ENCODE results near the gene SCN9A. TPM values are rescaled to one million over a fixed set of nuclear protein-coding genes. Genes with fewer than 3 reads are reported as not detected.

SCN9A gene
- total and polyA plus RNA-seq, 5 donors from 2014 or later = 0.57 TPM; not detected in 4

DNA sequence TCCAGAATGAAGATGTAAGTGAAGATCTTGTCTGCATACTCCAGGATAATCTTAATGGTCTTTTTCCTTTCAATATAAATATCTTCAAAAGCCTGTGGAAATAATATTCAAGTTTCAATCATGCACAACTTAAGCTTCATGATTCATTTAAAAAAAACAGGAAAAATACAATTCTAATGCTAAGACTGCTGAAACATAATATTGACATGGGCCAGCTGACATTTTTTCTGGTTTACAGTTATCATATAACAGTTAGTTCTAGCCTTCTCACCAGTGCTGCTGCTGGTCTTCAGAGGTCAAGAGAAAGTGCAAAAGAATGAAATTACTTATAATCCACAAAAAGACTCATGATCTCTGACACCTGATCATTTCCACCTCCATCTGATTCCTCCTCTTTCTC, 137.6 kb downstream of the SCN9A start:
- Histone ChIP-seq H3K27ac (ENCODE audit: insufficient read depth, low read length, poor library complexity, severe bottlenecking) (no peak overlapping the region), H3K9me3 (ENCODE audit: control insufficient read depth in 2 of 2, low read length in 2 of 2) (no peaks in the 10 kb centered on the region), H3K27me3 (ENCODE audit: control insufficient read depth, insufficient read depth, low read length) (no peaks in the 10 kb centered on the region), H3K36me3 (ENCODE audit: control insufficient read depth, insufficient read depth, low read length) (no peaks in the 10 kb centered on the region), H3K4me3 (ENCODE audit: low read depth, low read length) (no peak overlapping the region), H3K4me1 (ENCODE audit: control insufficient read depth, insufficient read depth, low read length, poor library complexity, severe bottlenecking) (no peaks in the 10 kb centered on the region)
- ATAC-seq (ENCODE audit: low read depth in 2 of 2) = no peak
- H3K4me1 Mint-ChIP-seq = no peaks in the 10 kb centered on the region
- no peaks in the 10 kb centered on the region for H3K36me3 Mint-ChIP-seq
- no peaks in the 10 kb centered on the region for H3K27me3 Mint-ChIP-seq
- no peak overlapping the region for H3K4me3 Mint-ChIP-seq
- DNase-seq = no peak
- peaks cover 0 to 2% (median 0%) of the 10 kb centered on the region in 7 donors for H3K9me3 Mint-ChIP-seq
- H3K27ac Mint-ChIP-seq = no peak overlapping the region

DNA sequence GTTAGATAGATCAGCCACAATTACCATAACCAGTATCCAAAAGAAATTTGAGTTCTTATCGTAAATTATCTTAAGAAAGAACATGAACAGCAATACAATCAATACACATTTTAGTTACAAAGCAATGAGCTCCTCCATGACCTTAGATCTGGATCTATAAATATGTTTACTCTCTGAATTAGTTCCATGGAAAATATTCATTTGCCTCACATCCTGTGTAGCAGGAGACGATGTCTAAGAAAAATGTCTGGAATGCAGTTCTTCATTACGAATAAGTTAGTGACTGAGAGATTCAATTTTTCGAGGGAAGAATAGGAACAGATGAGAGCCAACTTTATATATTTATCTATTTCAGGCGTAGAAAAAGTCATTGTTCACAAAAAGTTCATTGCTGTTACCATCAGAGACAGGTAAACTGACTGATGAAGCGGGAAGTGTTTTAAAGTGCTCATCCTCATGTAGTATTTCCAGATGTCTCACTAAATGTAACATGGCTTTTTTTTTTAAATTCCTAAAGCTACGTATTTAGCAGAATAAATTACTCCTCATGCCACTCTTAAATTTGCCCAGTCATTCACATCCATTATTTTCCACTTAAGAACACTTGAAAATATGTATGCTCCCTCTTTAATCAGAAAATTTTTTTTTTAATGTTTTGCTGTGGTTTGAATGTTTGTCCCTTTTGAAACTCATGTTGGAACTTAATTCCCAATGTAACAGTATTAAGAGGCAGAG, 141.5 kb downstream of the SCN9A start:
- no peaks in the 10 kb centered on the region for H3K36me3 Mint-ChIP-seq
- no peak overlapping the region for H3K4me3 Mint-ChIP-seq
- Histone ChIP-seq H3K27ac (ENCODE audit: insufficient read depth, low read length, poor library complexity, severe bottlenecking) (no peak overlapping the region), H3K4me1 (ENCODE audit: control insufficient read depth, insufficient read depth, low read length, poor library complexity, severe bottlenecking) (no peaks in the 10 kb centered on the region), H3K27me3 (ENCODE audit: control insufficient read depth, insufficient read depth, low read length) (no peaks in the 10 kb centered on the region), H3K9me3 (ENCODE audit: control insufficient read depth in 2 of 2, low read length in 2 of 2) (no peaks in the 10 kb centered on the region), H3K36me3 (ENCODE audit: control insufficient read depth, insufficient read depth, low read length) (no peaks in the 10 kb centered on the region), H3K4me3 (ENCODE audit: low read depth, low read length) (no peak overlapping the region)
- H3K9me3 Mint-ChIP-seq = peaks cover 0 to 2% (median 0%) of the 10 kb centered on the region in 7 donors
- no peak for ATAC-seq (ENCODE audit: low read depth in 2 of 2)
- no peaks in the 10 kb centered on the region for H3K27me3 Mint-ChIP-seq
- no peak overlapping the region for H3K27ac Mint-ChIP-seq
- no peaks in the 10 kb centered on the region for H3K4me1 Mint-ChIP-seq
- no peak for DNase-seq

GRCh38 chr2:166233244-166233643, 142.5 kb downstream of the SCN9A start:
- Mint-ChIP-seq H3K9me3 (peaks cover 0 to 2% (median 0%) of the 10 kb centered on the region in 7 donors), H3K27ac (no peak overlapping the region), H3K4me1 (no peaks in the 10 kb centered on the region), H3K36me3 (no peaks in the 10 kb centered on the region), H3K4me3 (no peak overlapping the region), H3K27me3 (no peaks in the 10 kb centered on the region)
- Histone ChIP-seq H3K9me3 (ENCODE audit: control insufficient read depth in 2 of 2, low read length in 2 of 2) (no peaks in the 10 kb centered on the region), H3K27me3 (ENCODE audit: control insufficient read depth, insufficient read depth, low read length) (no peaks in the 10 kb centered on the region), H3K27ac (ENCODE audit: insufficient read depth, low read length, poor library complexity, severe bottlenecking) (no peak overlapping the region), H3K4me1 (ENCODE audit: control insufficient read depth, insufficient read depth, low read length, poor library complexity, severe bottlenecking) (no peaks in the 10 kb centered on the region), H3K36me3 (ENCODE audit: control insufficient read depth, insufficient read depth, low read length) (no peaks in the 10 kb centered on the region), H3K4me3 (ENCODE audit: low read depth, low read length) (no peak overlapping the region)
- ATAC-seq (ENCODE audit: low read depth in 2 of 2) = no peak
- no peak for DNase-seq

DNA sequence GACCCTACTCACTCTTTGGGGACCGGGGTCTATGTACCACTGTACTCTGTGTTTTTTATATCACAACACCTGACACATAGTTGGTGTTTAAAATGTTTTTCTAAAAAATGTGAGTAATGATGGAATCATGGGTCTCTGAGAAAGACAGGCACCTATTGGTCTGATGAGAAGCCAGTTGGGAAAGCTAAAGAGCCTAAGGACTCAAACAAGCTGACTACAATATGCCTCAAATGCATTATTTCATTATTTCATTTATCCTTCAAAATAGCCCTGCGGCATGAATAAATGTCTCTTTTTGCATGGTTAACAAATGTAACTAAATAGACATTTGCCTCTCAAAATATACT, 145.0 kb downstream of the SCN9A start:
- DNase-seq (no peak), ATAC-seq (ENCODE audit: low read depth in 2 of 2) (no peak)
- Histone ChIP-seq H3K9me3 (ENCODE audit: control insufficient read depth in 2 of 2, low read length in 2 of 2) (no peaks in the 10 kb centered on the region), H3K27me3 (ENCODE audit: control insufficient read depth, insufficient read depth, low read length) (no peaks in the 10 kb centered on the region), H3K4me1 (ENCODE audit: control insufficient read depth, insufficient read depth, low read length, poor library complexity, severe bottlenecking) (no peaks in the 10 kb centered on the region), H3K27ac (ENCODE audit: insufficient read depth, low read length, poor library complexity, severe bottlenecking) (no peak overlapping the region), H3K36me3 (ENCODE audit: control insufficient read depth, insufficient read depth, low read length) (no peaks in the 10 kb centered on the region), H3K4me3 (ENCODE audit: low read depth, low read length) (no peak overlapping the region)
- no peak overlapping the region for H3K27ac Mint-ChIP-seq
- no peaks in the 10 kb centered on the region for H3K36me3 Mint-ChIP-seq
- H3K4me3 Mint-ChIP-seq = no peak overlapping the region
- H3K9me3 Mint-ChIP-seq = peaks cover 0 to 2% (median 0%) of the 10 kb centered on the region in 7 donors
- no peaks in the 10 kb centered on the region for H3K4me1 Mint-ChIP-seq
- no peaks in the 10 kb centered on the region for H3K27me3 Mint-ChIP-seq

- Histone ChIP-seq H3K4me3 (ENCODE audit: low read depth, low read length) (no peak overlapping the region), H3K9me3 (ENCODE audit: control insufficient read depth in 2 of 2, low read length in 2 of 2) (no peaks in the 10 kb centered on the region), H3K36me3 (ENCODE audit: control insufficient read depth, insufficient read depth, low read length) (no peaks in the 10 kb centered on the region), H3K27ac (ENCODE audit: insufficient read depth, low read length, poor library complexity, severe bottlenecking) (no peak overlapping the region), H3K4me1 (ENCODE audit: control insufficient read depth, insufficient read depth, low read length, poor library complexity, severe bottlenecking) (no peaks in the 10 kb centered on the region), H3K27me3 (ENCODE audit: control insufficient read depth, insufficient read depth, low read length) (no peaks in the 10 kb centered on the region)
- no peak overlapping the region for H3K4me3 Mint-ChIP-seq
- no peaks in the 10 kb centered on the region for H3K36me3 Mint-ChIP-seq
- no peaks in the 10 kb centered on the region for H3K27me3 Mint-ChIP-seq
- no peak for ATAC-seq (ENCODE audit: low read depth in 2 of 2)
- no peaks in the 10 kb centered on the region for H3K4me1 Mint-ChIP-seq
- DNase-seq = no peak
- H3K9me3 Mint-ChIP-seq = peaks cover 0 to 2% (median 0%) of the 10 kb centered on the region in 7 donors
- no peak overlapping the region for H3K27ac Mint-ChIP-seq
Observed at GRCh38 chr2:166230024-166230723, 145.6 kb downstream of the SCN9A start.

DNA sequence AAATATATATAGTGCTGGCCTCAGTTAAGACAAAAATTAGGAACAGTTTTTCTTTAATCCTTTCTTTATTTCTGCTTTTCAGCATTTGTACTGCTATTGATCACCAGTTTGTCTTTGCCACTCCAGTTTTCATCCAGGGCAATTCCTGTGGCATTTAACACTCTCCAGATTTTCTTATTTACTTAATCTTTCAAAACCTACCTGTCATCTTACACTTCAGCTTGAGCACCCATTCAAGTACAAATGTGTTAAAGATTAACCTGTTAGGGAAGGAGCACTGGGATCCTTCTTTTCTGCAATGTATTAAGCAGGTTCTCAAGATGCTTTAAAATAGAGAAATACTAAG, 146.1 kb downstream of the SCN9A start:
- H3K36me3 Mint-ChIP-seq = no peaks in the 10 kb centered on the region

GRCh38 chr2:166224197-166224596, 151.5 kb downstream of the SCN9A start:
- Histone ChIP-seq H3K4me1 (ENCODE audit: control insufficient read depth, insufficient read depth, low read length, poor library complexity, severe bottlenecking) (no peaks in the 10 kb centered on the region), H3K27me3 (ENCODE audit: control insufficient read depth, insufficient read depth, low read length) (no peaks in the 10 kb centered on the region), H3K9me3 (ENCODE audit: control insufficient read depth in 2 of 2, low read length in 2 of 2) (peaks cover 0 to 2% of the 10 kb centered on the region in 2 experiments), H3K4me3 (ENCODE audit: low read depth, low read length) (no peak overlapping the region), H3K36me3 (ENCODE audit: control insufficient read depth, insufficient read depth, low read length) (no peaks in the 10 kb centered on the region), H3K27ac (ENCODE audit: insufficient read depth, low read length, poor library complexity, severe bottlenecking) (no peak overlapping the region)
- H3K9me3 Mint-ChIP-seq = peaks cover 0 to 6% (median 0%) of the 10 kb centered on the region in 7 donors
- no peak overlapping the region for H3K4me3 Mint-ChIP-seq
- ATAC-seq (ENCODE audit: low read depth in 2 of 2) (no peak), DNase-seq (no peak)
- H3K36me3 Mint-ChIP-seq = no peaks in the 10 kb centered on the region
- no peaks in the 10 kb centered on the region for H3K27me3 Mint-ChIP-seq
- no peak overlapping the region for H3K27ac Mint-ChIP-seq
- H3K4me1 Mint-ChIP-seq = no peaks in the 10 kb centered on the region

More for the DNA sequence above, 146.1 kb downstream of the SCN9A start:
- Histone ChIP-seq H3K27ac (ENCODE audit: insufficient read depth, low read length, poor library complexity, severe bottlenecking) (no peak overlapping the region), H3K9me3 (ENCODE audit: control insufficient read depth in 2 of 2, low read length in 2 of 2) (no peaks in the 10 kb centered on the region), H3K36me3 (ENCODE audit: control insufficient read depth, insufficient read depth, low read length) (no peaks in the 10 kb centered on the region), H3K4me1 (ENCODE audit: control insufficient read depth, insufficient read depth, low read length, poor library complexity, severe bottlenecking) (no peaks in the 10 kb centered on the region), H3K4me3 (ENCODE audit: low read depth, low read length) (no peak overlapping the region), H3K27me3 (ENCODE audit: control insufficient read depth, insufficient read depth, low read length) (no peaks in the 10 kb centered on the region)
- no peaks in the 10 kb centered on the region for H3K4me1 Mint-ChIP-seq
- no peak overlapping the region for H3K27ac Mint-ChIP-seq
- peaks cover 0 to 2% (median 0%) of the 10 kb centered on the region in 7 donors for H3K9me3 Mint-ChIP-seq
- H3K27me3 Mint-ChIP-seq = no peaks in the 10 kb centered on the region
- DNase-seq = no peak
- no peak for ATAC-seq (ENCODE audit: low read depth in 2 of 2)
- no peak overlapping the region for H3K4me3 Mint-ChIP-seq

- no peaks in the 10 kb centered on the region for H3K4me1 Mint-ChIP-seq
- H3K36me3 Mint-ChIP-seq = no peaks in the 10 kb centered on the region
- H3K27me3 ChIP-seq (ENCODE audit: control insufficient read depth, insufficient read depth, low read length) = no peaks in the 10 kb centered on the region
- no peak for ATAC-seq (ENCODE audit: low read depth in 2 of 2)
- H3K4me3 Mint-ChIP-seq = no peak overlapping the region
- no peaks in the 10 kb centered on the region for H3K27me3 Mint-ChIP-seq
- H3K27ac Mint-ChIP-seq = no peak overlapping the region
- no peak overlapping the region for H3K27ac ChIP-seq (ENCODE audit: insufficient read depth, low read length, poor library complexity, severe bottlenecking)
- no peaks in the 10 kb centered on the region for H3K4me1 ChIP-seq (ENCODE audit: control insufficient read depth, insufficient read depth, low read length, poor library complexity, severe bottlenecking)
- DNase-seq = no peak
- no peak overlapping the region for H3K4me3 ChIP-seq (ENCODE audit: low read depth, low read length)
- peaks cover 0 to 2% of the 10 kb centered on the region in 2 experiments for H3K9me3 ChIP-seq (ENCODE audit: control insufficient read depth in 2 of 2, low read length in 2 of 2)
- peaks cover 0 to 6% (median 0%) of the 10 kb centered on the region in 7 donors for H3K9me3 Mint-ChIP-seq
- H3K36me3 ChIP-seq (ENCODE audit: control insufficient read depth, insufficient read depth, low read length) = no peaks in the 10 kb centered on the region
Observed at GRCh38 chr2:166223298-166223697, 152.4 kb downstream of the SCN9A start.

Measured in CD4-positive, CD25-positive, alpha-beta regulatory T cell (primary cell).